HL-60 (cell line): ENCODE measurements around the gene PRAME.

ENCODE experiments used
- CTCF ChIP-seq: IDR thresholded peaks from one replicate; pipeline ENCODE4 v1.5.1; 2011; ENCODE audit warnings: low read length, control low read depth, inconsistent platforms; ENCODE audit not compliant: insufficient read depth
- GABPA ChIP-seq: IDR thresholded peaks from 2 replicates; pipeline ENCODE4 v1.6.1; 2012; ENCODE audit warnings: low read depth
- POLR2AphosphoS5 ChIP-seq: IDR thresholded peaks from 2 replicates; pipeline ENCODE4 v1.6.1; 2012; ENCODE audit warnings: low read depth
- REST ChIP-seq: IDR thresholded peaks from 2 replicates; pipeline ENCODE4 v1.6.1; 2012; ENCODE audit warnings: low read depth; ENCODE audit not compliant: insufficient replicate concordance

- no peak for TF ChIP-seq CTCF
- TF ChIP-seq POLR2AphosphoS5 = no peak
- TF ChIP-seq GABPA = no peak
- TF ChIP-seq REST = no peak
Measured at GRCh38 chr22:22578702-22579424, 19.8 kb upstream of the PRAME start.
